HL-60 (cell line): ENCODE measurements around the gene SLC12A7.

Experiments
- DNase-seq, 2 experiments: peaks; one replicate each; pipeline ENCODE4 v3.0.0-alpha.2; 2010 to 2020; ENCODE audit warnings: low read depth in 1 of 2, low spot score in 1 of 2
- H3K27ac ChIP-seq: fragments of 250-450 bp; sonication (Bioruptor Pico); replicated peaks from 2 replicates; pipeline ENCODE4 v1.5.1; 2020; ENCODE audit warnings: mild to moderate bottlenecking, moderate library complexity
- H3K27me3 ChIP-seq: fragments of 250-450 bp; sonication (Bioruptor Pico); 2 replicates; pipeline ENCODE4 v1.5.1; 2021; ENCODE audit warnings: mild to moderate bottlenecking, moderate library complexity; ENCODE audit not compliant: insufficient read depth, poor library complexity, severe bottlenecking
- H3K4me3 ChIP-seq: replicated peaks from 2 replicates; pipeline ENCODE4 v1.5.1; 2011; ENCODE audit warnings: mild to moderate bottlenecking, control low read depth, low read length; ENCODE audit not compliant: insufficient read depth
- GABPA ChIP-seq: IDR thresholded peaks from 2 replicates; pipeline ENCODE4 v1.6.1; 2012; ENCODE audit warnings: low read depth
- POLR2AphosphoS5 ChIP-seq: IDR thresholded peaks from 2 replicates; pipeline ENCODE4 v1.6.1; 2012; ENCODE audit warnings: low read depth
- SPI1 ChIP-seq: IDR thresholded peaks from 2 replicates; pipeline ENCODE4 v1.6.1; 2012; ENCODE audit warnings: low read depth, mild to moderate bottlenecking, borderline replicate concordance
- TF ChIP-seq, protein P1 (sequence below): IDR thresholded peaks from 2 replicates; pipeline ENCODE4 v1.6.1; 2012; ENCODE audit warnings: low read depth; ENCODE audit not compliant: insufficient replicate concordance
- TF ChIP-seq, protein P2 (sequence below): IDR thresholded peaks from one replicate; pipeline ENCODE4 v1.5.1; 2011; ENCODE audit warnings: low read length, control low read depth, inconsistent platforms; ENCODE audit not compliant: insufficient read depth

SLC12A7 gene

DNA sequence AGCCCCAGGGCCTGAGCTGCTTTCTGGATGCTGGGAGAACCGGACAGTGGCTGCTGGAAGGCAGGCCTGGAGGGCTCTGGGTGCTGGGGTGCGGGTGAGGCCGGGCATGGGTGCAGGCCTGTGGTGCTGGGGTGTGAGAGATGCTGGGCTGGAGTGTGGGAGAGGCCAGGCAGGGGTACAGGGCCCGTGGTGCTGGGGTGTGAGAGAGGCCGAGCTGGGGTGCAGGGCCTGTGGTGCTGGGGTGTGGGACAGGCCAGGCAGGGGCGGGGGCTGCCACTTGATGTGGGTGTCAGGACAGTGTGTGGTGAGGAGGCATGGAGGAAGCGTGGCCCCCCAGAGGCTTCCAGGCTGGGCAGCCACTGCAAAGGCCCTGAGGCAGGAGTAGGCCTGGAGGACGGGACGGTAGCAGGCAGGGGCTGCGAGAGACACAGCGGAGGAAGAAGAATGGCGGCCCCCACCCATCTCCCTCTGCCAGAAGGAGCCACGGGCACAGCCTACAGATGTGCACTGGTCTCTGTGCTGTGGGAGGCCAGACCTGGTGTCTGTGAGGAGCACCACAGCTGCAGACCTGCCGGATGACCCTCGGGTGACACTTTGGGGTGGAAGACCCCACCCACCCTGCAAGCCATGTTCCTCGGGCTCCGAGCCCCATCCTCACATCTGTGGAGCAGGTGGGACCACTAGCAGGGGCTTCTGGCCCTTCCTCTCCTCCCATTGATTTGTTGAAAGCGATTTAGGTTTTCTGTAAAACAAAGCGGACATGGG lies 94.0 kb downstream of the SLC12A7 start:
- H3K4me3 ChIP-seq = no peak overlapping the region
- H3K27ac ChIP-seq = no peak overlapping the region
- H3K27me3 ChIP-seq = peaks cover 2% of the 10 kb centered on the region
- DNase-seq = no peak
- no peak for TF ChIP-seq POLR2AphosphoS5
- no peak for TF ChIP-seq SPI1
- TF ChIP-seq, protein P1, sequence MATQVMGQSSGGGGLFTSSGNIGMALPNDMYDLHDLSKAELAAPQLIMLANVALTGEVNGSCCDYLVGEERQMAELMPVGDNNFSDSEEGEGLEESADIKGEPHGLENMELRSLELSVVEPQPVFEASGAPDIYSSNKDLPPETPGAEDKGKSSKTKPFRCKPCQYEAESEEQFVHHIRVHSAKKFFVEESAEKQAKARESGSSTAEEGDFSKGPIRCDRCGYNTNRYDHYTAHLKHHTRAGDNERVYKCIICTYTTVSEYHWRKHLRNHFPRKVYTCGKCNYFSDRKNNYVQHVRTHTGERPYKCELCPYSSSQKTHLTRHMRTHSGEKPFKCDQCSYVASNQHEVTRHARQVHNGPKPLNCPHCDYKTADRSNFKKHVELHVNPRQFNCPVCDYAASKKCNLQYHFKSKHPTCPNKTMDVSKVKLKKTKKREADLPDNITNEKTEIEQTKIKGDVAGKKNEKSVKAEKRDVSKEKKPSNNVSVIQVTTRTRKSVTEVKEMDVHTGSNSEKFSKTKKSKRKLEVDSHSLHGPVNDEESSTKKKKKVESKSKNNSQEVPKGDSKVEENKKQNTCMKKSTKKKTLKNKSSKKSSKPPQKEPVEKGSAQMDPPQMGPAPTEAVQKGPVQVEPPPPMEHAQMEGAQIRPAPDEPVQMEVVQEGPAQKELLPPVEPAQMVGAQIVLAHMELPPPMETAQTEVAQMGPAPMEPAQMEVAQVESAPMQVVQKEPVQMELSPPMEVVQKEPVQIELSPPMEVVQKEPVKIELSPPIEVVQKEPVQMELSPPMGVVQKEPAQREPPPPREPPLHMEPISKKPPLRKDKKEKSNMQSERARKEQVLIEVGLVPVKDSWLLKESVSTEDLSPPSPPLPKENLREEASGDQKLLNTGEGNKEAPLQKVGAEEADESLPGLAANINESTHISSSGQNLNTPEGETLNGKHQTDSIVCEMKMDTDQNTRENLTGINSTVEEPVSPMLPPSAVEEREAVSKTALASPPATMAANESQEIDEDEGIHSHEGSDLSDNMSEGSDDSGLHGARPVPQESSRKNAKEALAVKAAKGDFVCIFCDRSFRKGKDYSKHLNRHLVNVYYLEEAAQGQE = no peak
- TF ChIP-seq, protein P2, sequence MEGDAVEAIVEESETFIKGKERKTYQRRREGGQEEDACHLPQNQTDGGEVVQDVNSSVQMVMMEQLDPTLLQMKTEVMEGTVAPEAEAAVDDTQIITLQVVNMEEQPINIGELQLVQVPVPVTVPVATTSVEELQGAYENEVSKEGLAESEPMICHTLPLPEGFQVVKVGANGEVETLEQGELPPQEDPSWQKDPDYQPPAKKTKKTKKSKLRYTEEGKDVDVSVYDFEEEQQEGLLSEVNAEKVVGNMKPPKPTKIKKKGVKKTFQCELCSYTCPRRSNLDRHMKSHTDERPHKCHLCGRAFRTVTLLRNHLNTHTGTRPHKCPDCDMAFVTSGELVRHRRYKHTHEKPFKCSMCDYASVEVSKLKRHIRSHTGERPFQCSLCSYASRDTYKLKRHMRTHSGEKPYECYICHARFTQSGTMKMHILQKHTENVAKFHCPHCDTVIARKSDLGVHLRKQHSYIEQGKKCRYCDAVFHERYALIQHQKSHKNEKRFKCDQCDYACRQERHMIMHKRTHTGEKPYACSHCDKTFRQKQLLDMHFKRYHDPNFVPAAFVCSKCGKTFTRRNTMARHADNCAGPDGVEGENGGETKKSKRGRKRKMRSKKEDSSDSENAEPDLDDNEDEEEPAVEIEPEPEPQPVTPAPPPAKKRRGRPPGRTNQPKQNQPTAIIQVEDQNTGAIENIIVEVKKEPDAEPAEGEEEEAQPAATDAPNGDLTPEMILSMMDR = no peak
- TF ChIP-seq GABPA = no peak

DNA sequence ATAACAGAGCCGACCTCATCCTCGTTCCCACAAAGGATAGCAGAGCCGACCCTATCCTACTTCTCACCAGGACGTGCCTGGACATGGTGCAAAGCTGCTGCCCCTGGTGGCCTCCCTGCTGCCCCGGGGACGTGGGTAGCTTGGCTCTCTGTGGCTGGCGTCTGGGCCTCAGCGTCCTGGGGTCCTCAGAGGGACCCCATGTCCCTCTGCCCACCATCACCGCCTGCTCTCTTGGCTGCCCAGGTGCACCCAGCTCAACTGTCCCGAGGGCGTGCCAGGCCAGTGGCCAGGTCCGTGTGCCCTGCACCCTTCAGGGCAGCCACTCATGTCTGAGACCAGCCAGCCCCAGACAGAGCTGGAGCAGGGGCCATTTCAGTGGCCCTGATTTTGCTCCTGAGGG lies 94.8 kb downstream of the SLC12A7 start:
- DNase-seq = no peak
- peaks cover 2% of the 10 kb centered on the region for H3K27me3 ChIP-seq
- no peak overlapping the region for H3K27ac ChIP-seq
- TF ChIP-seq, protein P1 = no peak
- no peak for TF ChIP-seq POLR2AphosphoS5
- TF ChIP-seq SPI1 = no peak
- no peak for TF ChIP-seq GABPA
- no peak overlapping the region for H3K4me3 ChIP-seq

DNA sequence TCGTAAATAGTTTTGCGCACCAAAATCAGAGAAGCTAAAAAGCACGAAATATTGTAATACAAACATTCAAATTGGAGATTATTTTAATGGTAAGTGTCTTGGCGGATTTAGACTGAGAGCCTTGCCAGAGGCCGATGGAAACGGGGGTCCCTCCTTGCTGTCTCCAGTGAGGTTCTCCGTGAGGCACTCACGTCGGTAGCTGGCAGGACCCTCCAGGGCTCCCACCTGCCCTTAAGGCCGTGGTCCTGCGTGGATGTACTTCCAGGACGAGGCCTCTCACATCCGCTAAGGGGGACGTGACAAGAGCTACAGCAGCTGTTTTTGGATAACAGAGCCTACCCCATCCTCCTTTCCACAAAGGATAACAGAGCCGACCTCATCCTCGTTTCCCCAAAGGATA lies 95.4 kb downstream of the SLC12A7 start:
- no peak overlapping the region for H3K27ac ChIP-seq
- TF ChIP-seq GABPA (no peak), SPI1 (no peak), POLR2AphosphoS5 (no peak)
- TF ChIP-seq, protein P1 = no peak
- TF ChIP-seq, protein P2 = no peak
- DNase-seq = no peak
- peaks cover 4% of the 10 kb centered on the region for H3K27me3 ChIP-seq
- H3K4me3 ChIP-seq = no peak overlapping the region
